ENCODE measurements around the gene ANO4. TPM values are rescaled to one million over a fixed set of nuclear protein-coding genes. Genes with fewer than 3 reads are reported as not detected.

Gene ANO4
- total and polyA plus RNA-seq, 8 donors: 2.0 to 6.9 (median 4.7) TPM; not detected in 1

- no peak for TF ChIP-seq CTCF (IDR thresholded peaks at IDR 0.05)
- no peak for DNase-seq
- H3K4me3 ChIP-seq: no peak overlapping the region
These were observed 101.6 kb downstream of the ANO4 start for GRCh38 chr12:100896192-100896591.

GRCh38 chr12:100897240-100897639, 102.7 kb downstream of the ANO4 start:
- no peaks in the 10 kb centered on the region for H3K36me3 ChIP-seq
- intact Hi-C loops (cut with DNase I): no loop called here
- H3K27ac ChIP-seq: no peak overlapping the region
- no peaks in the 10 kb centered on the region for H3K27me3 ChIP-seq
- DNase-seq (no peak), ATAC-seq (no peak)
- H3K9me3 ChIP-seq: no peaks in the 10 kb centered on the region
- no peak for TF ChIP-seq CTCF (IDR thresholded peaks at IDR 0.05)
- no peaks in the 10 kb centered on the region for H3K4me1 ChIP-seq
- H3K4me3 ChIP-seq: no peak overlapping the region

More at GRCh38 chr12:100896192-100896591, 101.6 kb downstream of the ANO4 start:
- no peaks in the 10 kb centered on the region for H3K9me3 ChIP-seq
- intact Hi-C loops (cut with DNase I): no loop called here
- H3K27ac ChIP-seq: no peak overlapping the region
- no peak for ATAC-seq
- no peaks in the 10 kb centered on the region for H3K4me1 ChIP-seq
- no peaks in the 10 kb centered on the region for H3K36me3 ChIP-seq
- H3K27me3 ChIP-seq: no peaks in the 10 kb centered on the region

GRCh38 chr12:100899301-100899700, 104.7 kb downstream of the ANO4 start:
- Histone ChIP-seq H3K36me3 (no peaks in the 10 kb centered on the region), H3K4me3 (no peak overlapping the region), H3K4me1 (no peaks in the 10 kb centered on the region), H3K27me3 (no peaks in the 10 kb centered on the region), H3K9me3 (no peaks in the 10 kb centered on the region), H3K27ac (no peak overlapping the region)
- no peak for TF ChIP-seq CTCF (IDR thresholded peaks at IDR 0.05)
- intact Hi-C loops (cut with DNase I): no loop called here
- no peak for DNase-seq
- ATAC-seq: no peak

- Histone ChIP-seq H3K27ac (no peak overlapping the region), H3K9me3 (no peaks in the 10 kb centered on the region), H3K36me3 (no peaks in the 10 kb centered on the region), H3K4me1 (no peaks in the 10 kb centered on the region), H3K27me3 (no peaks in the 10 kb centered on the region), H3K4me3 (no peak overlapping the region)
- no peak for DNase-seq
- no peak for TF ChIP-seq CTCF (IDR thresholded peaks at IDR 0.05)
- ATAC-seq: no peak
- intact Hi-C loops (cut with DNase I): no loop called here
These were observed 106.2 kb downstream of the ANO4 start for GRCh38 chr12:100900808-100901207.

- H3K36me3 ChIP-seq: no peaks in the 10 kb centered on the region
- H3K9me3 ChIP-seq: no peaks in the 10 kb centered on the region
- H3K27ac ChIP-seq: no peak overlapping the region
- no peaks in the 10 kb centered on the region for H3K27me3 ChIP-seq
- no peak for TF ChIP-seq CTCF (IDR thresholded peaks at IDR 0.05)
- no peak overlapping the region for H3K4me3 ChIP-seq
- DNase-seq (no peak), ATAC-seq (no peak)
- H3K4me1 ChIP-seq: no peaks in the 10 kb centered on the region
- intact Hi-C loops (cut with DNase I): no loop called here
These were observed 106.7 kb downstream of the ANO4 start for GRCh38 chr12:100901266-100901665.
